ENCODE results near the gene MALT1. TPM values are rescaled to one million over a fixed set of nuclear protein-coding genes. Genes with fewer than 3 reads are reported as not detected.
A peak's percentile ranks its signal among the peaks of the same experiment; 100 is the strongest.

MALT1 gene
- total and polyA plus RNA-seq, 2 experiments from 2014 or later, result 5.2 to 18.8 TPM

- TF ChIP-seq REST (IDR thresholded peaks at IDR 0.05; ENCODE audit: unreplicated experiment), result no peak
- no peak for TF ChIP-seq CTCF (conservative IDR thresholded peaks at IDR 0.05; ENCODE audit: low read depth in 2 of 2)
Observed at GRCh38 chr18:58766946-58767345, 95.7 kb downstream of the MALT1 start (continued).

- H2AFZ ChIP-seq, result peak overlapping the region; percentile 99
Observed at GRCh38 chr18:58768293-58768974, 97.2 kb downstream of the MALT1 start.

More at GRCh38 chr18:58768293-58768974, 97.2 kb downstream of the MALT1 start:
- Mint-ChIP-seq H3K4me1 (peaks cover 8% of the 10 kb centered on the region; the same call in 2 of the 3 replicates), H3K4me3 (peak overlapping the region; percentile 70), H3K9me3 (no peaks in the 10 kb centered on the region), H3K27me3 (ENCODE audit: insufficient read depth, low read depth, poor library complexity) (peaks cover 8% of the 10 kb centered on the region), H3K36me3 (ENCODE audit: low read depth) (no peaks in the 10 kb centered on the region), H3K27ac (no peak overlapping the region)
- no peak overlapping the region for H3K27ac ChIP-seq (ENCODE audit: low read depth)
- H3K4me3 ChIP-seq, result peak overlapping the region; percentile 55
- H3K4me1 ChIP-seq (ENCODE audit: insufficient read depth), result peaks cover 6% of the 10 kb centered on the region; the same call in 1 of the 2 replicates
- DNase-seq (ENCODE audit: low spot score) (peak; percentile 91), ATAC-seq (peak; percentile 97)
- no peaks in the 10 kb centered on the region for H3K27me3 ChIP-seq (ENCODE audit: insufficient read depth)
- no peaks in the 10 kb centered on the region for H4K20me1 ChIP-seq (replicated peaks; ENCODE audit: insufficient read depth)
- no peaks in the 10 kb centered on the region for H3K9me2 ChIP-seq (ENCODE audit: insufficient read depth)
- peak overlapping the region; percentile 85 for H3K4me2 ChIP-seq
- TF ChIP-seq REST (IDR thresholded peaks at IDR 0.05; ENCODE audit: unreplicated experiment) (no peak), CTCF (conservative IDR thresholded peaks at IDR 0.05; ENCODE audit: low read depth in 2 of 2) (peak; percentile 77 to 96)
- H3K36me3 ChIP-seq (ENCODE audit: insufficient read depth), result no peaks in the 10 kb centered on the region
- H3F3A ChIP-seq (replicated peaks; ENCODE audit: low read depth), result peaks cover 8% of the 10 kb centered on the region; the same call in 1 of the 2 replicates
- H3K79me2 ChIP-seq (replicated peaks; ENCODE audit: insufficient read depth), result no peaks in the 10 kb centered on the region
